NK-92 (cell line): ENCODE results near the gene ILF3.

Experiments
- DNase-seq: peaks from one replicate; lab custom pipeline; 2025; ENCODE audit not compliant: unreplicated experiment; lab: John Stamatoyannopoulos, UW

The ILF3 gene

DNA sequence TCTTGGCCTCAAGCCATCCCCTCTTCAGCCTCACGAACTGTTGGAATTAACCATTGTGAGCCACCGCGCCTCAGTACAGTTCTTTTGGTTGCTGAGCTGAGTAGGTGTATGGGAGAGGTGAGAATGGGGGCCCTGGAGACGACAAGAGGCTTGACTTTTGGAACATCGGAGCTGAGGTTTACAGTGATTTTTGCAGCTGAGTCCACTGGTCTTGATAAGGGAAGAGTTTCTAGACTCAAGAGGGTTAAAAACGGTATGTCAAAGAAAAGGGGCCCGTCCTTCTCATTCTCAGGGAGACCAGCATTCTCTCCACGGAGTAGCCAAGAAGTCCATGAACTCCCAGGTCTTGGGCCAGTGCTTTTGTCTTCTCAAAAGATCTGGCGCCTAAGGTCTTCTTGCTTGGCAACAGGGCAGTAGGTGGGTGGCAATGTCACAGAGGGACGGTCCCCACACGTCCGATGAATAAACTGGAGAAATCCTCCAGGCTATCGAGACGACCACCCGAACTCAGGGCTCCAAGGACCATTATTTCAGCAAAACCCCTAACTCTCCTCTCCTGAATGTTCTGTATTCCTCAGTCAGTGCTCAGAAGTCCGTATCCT, 40.7 kb downstream of the ILF3 start:
- DNase-seq: no peak

GRCh38 chr19:10695401-10696398, 41.6 kb downstream of the ILF3 start:
- no peak for DNase-seq

- DNase-seq: no peak
Measured at GRCh38 chr19:10699650-10700335, 45.6 kb downstream of the ILF3 start.

GRCh38 chr19:10701955-10702525, 47.9 kb downstream of the ILF3 start:
- no peak for DNase-seq

- no peak for DNase-seq
Measured at GRCh38 chr19:10706990-10707389, 52.8 kb downstream of the ILF3 start.

GRCh38 chr19:10707440-10707839, 53.3 kb downstream of the ILF3 start:
- no peak for DNase-seq

DNA sequence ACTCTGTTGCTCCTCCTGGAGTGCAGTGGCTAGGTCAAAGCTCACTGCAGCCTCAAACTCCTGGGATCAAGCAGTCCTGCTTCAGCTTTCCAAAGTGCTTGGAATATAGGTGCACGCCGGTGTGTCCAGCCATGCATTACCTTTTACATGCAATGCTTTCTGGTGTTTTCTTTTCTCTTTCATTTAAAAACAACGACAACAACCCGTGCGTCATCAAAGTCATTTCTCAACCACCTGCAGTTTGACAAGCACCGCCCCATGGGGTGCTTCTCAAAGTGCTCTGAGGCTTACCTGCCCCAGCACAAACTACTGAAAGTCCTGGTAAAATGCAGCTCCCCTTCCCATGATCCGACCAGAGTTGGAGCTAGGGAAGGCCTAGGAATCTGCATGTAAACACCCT, 54.1 kb downstream of the ILF3 start:
- no peak for DNase-seq

GRCh38 chr19:10712045-10712444, 57.9 kb downstream of the ILF3 start:
- DNase-seq: no peak

DNA sequence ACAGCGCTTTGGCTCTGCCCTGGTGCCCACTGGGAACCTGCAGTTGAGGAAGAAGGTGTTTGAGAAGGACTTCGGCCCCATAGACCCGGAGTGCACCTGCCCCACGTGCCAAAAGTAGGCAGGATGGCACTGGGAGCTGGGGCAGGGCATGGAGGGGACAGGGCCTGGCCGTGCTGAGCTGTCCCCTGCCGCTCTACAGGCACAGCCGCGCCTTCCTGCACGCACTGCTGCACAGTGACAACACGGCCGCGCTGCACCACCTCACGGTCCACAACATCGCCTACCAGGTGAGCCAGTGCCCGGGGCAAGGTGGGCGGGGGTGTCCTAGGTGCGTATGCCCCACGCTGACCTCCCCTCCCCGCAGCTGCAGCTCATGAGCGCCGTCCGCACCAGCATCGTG, 58.6 kb downstream of the ILF3 start:
- no peak for DNase-seq

DNA sequence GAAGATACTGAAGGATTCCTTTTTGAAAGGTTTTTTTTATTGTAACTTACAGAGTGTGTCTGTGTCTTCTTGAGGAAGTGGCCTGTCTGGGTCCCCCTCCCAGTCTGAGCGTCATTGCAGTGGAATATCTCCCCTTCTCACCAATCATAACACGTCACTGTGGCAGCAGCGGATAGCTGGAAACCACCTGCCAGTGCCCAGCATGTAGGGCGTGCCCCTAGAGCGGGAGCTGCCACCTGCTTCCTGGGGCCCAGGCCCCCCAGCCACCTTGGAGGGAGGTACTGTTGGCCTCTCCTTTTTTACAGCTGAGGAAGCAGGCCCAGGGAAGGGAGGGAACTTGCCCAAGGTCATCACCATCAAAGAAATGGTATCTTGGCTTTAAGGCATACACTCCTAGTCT, 59.2 kb downstream of the ILF3 start:
- DNase-seq: no peak

DNA sequence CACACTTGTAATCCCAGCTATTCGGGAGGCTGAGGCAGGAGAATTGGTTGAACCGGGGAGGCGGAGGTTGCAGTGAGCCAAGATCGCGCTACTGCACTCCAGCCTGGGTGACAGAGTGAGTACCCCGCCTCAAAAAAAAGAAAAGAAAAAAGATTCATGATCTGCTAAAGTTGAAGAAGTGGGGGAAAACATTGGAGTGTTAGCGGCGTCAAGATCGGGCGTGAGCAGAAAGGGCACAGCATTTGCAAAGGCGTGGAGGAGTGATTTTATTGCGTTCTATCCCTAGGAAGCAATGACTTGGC, 62.9 kb downstream of the ILF3 start:
- no peak for DNase-seq

- DNase-seq: peak; percentile 85
Measured at GRCh38 chr19:10717356-10718204, 63.4 kb downstream of the ILF3 start, which contains the start of gene DNM2. Gene DNM2, plus strand, starts transcription at chr19:10718079. Its CDS starts 164 bp downstream, at chr19:10718243.

DNA sequence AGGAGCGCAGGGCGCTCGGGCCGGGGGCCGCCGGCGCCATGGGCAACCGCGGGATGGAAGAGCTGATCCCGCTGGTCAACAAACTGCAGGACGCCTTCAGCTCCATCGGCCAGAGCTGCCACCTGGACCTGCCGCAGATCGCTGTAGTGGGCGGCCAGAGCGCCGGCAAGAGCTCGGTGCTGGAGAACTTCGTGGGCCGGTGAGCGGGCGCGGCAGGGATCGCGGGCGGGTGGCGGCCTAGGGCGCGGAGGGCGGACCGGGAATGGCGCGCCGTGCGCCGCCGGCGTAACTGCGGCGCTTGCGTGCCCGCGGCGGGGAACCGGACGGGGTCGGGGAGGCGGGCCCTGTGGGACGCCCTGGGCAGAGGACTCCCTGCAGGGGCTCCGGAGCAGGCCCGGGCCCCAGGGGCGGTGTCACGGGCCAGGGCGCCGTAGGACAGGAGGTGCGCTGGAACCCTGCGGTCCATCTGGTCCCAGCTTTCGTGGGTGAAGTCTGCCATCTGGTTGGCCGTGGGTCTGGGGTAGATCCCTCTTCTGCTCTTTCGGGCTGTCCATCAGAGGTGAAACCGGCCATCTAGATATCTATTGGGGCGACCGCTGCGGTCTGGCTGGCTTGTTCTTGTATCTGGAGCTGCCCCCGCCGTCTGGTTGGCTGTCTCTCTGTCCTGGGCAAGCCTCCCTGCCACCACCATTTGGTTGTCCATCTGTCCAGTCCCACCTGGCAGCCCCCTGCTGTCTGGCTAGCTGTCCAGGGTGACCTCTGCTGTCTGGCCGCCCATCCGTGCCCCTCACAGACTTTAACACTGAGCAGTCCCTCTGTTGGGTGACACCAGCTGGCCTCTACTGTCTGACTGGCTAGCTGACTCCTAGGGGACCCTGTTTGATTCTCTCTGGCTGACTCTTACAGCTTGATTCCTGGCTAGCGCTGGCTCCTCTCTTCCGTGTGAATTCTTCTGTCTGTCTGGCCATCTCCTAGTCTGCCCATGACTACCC, 64.4 kb downstream of the ILF3 start:
- no peak for DNase-seq

GRCh38 chr19:10719466-10719961, 65.4 kb downstream of the ILF3 start:
- DNase-seq: no peak

GRCh38 chr19:10720607-10721125, 66.5 kb downstream of the ILF3 start:
- no peak for DNase-seq

DNA sequence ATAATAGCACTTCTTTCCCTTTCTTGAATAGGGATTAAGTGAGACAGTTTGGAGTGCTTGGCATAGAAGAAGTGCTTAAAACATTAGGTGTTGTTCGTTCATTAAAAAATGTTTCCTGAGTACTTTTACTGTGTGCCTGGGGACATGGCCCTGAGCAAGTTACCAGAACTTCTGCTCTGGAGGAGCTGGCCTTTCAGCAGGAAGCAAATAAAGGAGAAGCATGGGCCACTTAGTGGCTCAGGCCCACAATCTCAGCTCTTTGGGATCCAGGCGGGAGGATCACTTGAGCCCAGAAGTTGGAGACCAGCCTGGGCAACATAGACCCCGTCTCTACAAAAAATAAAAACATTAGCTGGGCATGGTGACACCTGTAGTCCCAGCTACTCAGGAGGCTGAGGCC, 69.4 kb downstream of the ILF3 start:
- DNase-seq: no peak

DNA sequence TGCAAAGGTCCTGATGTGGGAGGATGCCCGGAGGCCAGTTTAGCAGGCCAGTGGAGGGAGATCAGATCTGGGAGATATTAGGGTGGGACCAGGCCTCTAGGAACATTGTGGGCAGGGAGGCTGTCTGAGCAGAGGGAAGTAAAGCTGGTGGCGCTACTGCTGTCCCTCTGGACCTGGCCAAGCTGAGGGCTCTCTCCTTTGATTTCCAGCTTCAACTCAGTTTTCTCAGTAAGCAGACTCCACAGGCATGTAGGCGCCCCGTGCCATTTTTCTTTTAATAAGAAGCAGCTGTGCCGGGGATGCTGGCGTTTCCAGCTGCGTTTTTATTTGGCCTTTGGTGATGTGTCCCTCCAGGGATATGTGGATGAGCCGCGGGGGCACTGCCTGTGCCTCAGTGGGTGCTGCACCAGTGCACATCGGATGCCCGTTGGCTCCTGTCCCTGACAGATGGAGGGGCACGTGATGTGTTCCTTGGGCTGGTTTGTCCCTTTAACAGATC, 70.5 kb downstream of the ILF3 start:
- no peak for DNase-seq

DNA sequence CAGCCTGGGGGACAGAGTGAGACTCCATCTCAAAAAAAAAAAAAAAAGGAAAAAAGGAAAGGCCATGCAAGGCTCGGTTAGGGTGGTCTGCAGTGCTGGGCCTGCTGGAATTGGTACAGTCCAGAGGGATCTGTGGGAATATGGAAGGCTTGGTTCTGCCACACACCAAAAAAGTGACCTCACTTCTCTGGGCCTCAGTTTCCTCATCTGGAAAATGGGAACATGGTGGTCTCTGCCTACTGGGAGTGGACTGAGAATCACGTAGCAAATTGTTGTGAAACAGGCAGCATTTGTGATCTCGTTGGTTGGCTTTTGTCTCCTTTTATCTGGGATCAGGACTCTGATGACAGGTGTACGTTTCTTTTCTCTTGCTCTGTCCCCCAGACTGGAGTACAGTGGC, 71.3 kb downstream of the ILF3 start:
- no peak for DNase-seq

DNA sequence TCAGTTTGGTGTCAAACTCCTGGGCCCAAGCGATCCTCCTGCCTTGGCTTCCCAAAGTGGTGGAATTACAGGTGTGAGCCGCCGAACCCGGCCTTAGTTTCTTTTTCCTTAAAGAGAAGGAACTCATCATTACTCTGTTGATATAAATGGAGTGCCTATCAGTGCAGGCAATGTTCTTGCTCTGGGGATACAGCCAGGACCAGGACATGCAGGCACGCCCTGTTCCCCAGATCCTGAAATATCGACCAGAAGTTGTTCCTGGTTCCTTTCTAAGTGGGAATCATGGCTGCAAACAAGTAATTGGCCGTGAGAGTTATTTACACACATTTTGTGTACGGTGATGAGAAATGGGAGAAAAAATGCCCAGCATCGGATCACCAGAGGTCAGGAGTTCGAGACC, 72.1 kb downstream of the ILF3 start:
- DNase-seq: no peak
